Uterus (tissue), 2 donors: ENCODE measurements around the gene KCNH4.

Experiments used
- CTCF ChIP-seq, 4 experiments: fragments of 200-600 bp in 2 of 4; fragments of 450-650 bp in 2 of 4; sonication (generic) in 2 of 4; IDR thresholded peaks; one replicate each; pipeline ENCODE4 v1.5.1; 2016 to 2019; ENCODE audit warnings: antibody characterized with exemption in 4 of 4, mild to moderate bottlenecking in 2 of 4, moderate library complexity in 1 of 4
- POLR2A ChIP-seq, 2 donors: fragments of 450-650 bp; IDR thresholded peaks; one replicate each; pipeline ENCODE4 v1.6.1; 2016; ENCODE audit warnings: antibody characterized with exemption in 2 of 2, mild to moderate bottlenecking in 1 of 2, moderate library complexity in 1 of 2

- no peak for TF ChIP-seq CTCF (IDR thresholded peaks at IDR 0.05)
- TF ChIP-seq POLR2A (IDR thresholded peaks at IDR 0.05): no peak
Measured at GRCh38 chr17:42180411-42180921, 476 bp downstream of the KCNH4 start.
